GM06990 (cell line): Measurements from ENCODE around the gene DNAL1.

Experiments
- DNase-seq: peaks from one replicate; pipeline ENCODE4 v3.0.0-alpha.2; 2011; ENCODE audit not compliant: insufficient read length; ENCODE audit errors: extremely low read depth
- H3K27me3 ChIP-seq: replicated peaks from 2 replicates; pipeline ENCODE4 v1.6.0; 2011; ENCODE audit warnings: low read length; ENCODE audit not compliant: control insufficient read depth, insufficient read depth
- H3K36me3 ChIP-seq: 2 replicates; pipeline ENCODE4 v1.5.1; 2011; ENCODE audit warnings: low read length; ENCODE audit not compliant: control insufficient read depth, insufficient read depth
- H3K4me3 ChIP-seq: replicated peaks from 2 replicates; pipeline ENCODE4 v1.5.1; 2011; ENCODE audit warnings: low read depth, mild to moderate bottlenecking, control low read depth, low read length
- CTCF ChIP-seq: IDR thresholded peaks from 2 replicates; pipeline ENCODE4 v1.5.1; 2011; ENCODE audit warnings: low read length, control low read depth, mild to moderate bottlenecking, inconsistent platforms; ENCODE audit not compliant: insufficient read depth, poor library complexity, severe bottlenecking

Gene DNAL1

GRCh38 chr14:73620268-73620667 lies 24.5 kb upstream of the DNAL1 start:
- DNase-seq, result no peak
- no peak overlapping the region for H3K4me3 ChIP-seq
- no peak for TF ChIP-seq CTCF
- no peaks in the 10 kb centered on the region for H3K27me3 ChIP-seq
- no peaks in the 10 kb centered on the region for H3K36me3 ChIP-seq

GRCh38 chr14:73623504-73624054 lies 21.2 kb upstream of the DNAL1 start:
- no peaks in the 10 kb centered on the region for H3K27me3 ChIP-seq
- TF ChIP-seq CTCF, result no peak
- DNase-seq, result no peak
- H3K4me3 ChIP-seq, result no peak overlapping the region
- no peaks in the 10 kb centered on the region for H3K36me3 ChIP-seq

- Histone ChIP-seq H3K27me3 (no peaks in the 10 kb centered on the region), H3K4me3 (no peak overlapping the region), H3K36me3 (no peaks in the 10 kb centered on the region)
- no peak for TF ChIP-seq CTCF
- DNase-seq, result no peak
Observed at GRCh38 chr14:73625706-73626105, 19.1 kb upstream of the DNAL1 start.

GRCh38 chr14:73627151-73627558 lies 17.6 kb upstream of the DNAL1 start:
- TF ChIP-seq CTCF, result no peak
- Histone ChIP-seq H3K4me3 (no peak overlapping the region), H3K27me3 (no peaks in the 10 kb centered on the region), H3K36me3 (no peaks in the 10 kb centered on the region)
- no peak for DNase-seq

GRCh38 chr14:73630009-73630780 lies 14.6 kb upstream of the DNAL1 start:
- H3K36me3 ChIP-seq, result no peaks in the 10 kb centered on the region
- no peak for TF ChIP-seq CTCF
- H3K4me3 ChIP-seq, result no peak overlapping the region
- no peak for DNase-seq
- H3K27me3 ChIP-seq, result no peaks in the 10 kb centered on the region; the same call in 1 of the 2 replicates
